CD4-positive, alpha-beta T cell treated with Interleukin-6 at 100 ng/mL for 8 hours (primary cell): ENCODE data around the gene RAB27B.

Experiments used
- DNase-seq: peaks from one replicate; pipeline ENCODE4 v3.0.0-alpha.2; 2020; ENCODE audit warnings: mixed read lengths, low spot score

The RAB27B gene

GRCh38 chr18:54867131-54867530, 38.9 kb downstream of the RAB27B start:
- DNase-seq = no peak

DNA sequence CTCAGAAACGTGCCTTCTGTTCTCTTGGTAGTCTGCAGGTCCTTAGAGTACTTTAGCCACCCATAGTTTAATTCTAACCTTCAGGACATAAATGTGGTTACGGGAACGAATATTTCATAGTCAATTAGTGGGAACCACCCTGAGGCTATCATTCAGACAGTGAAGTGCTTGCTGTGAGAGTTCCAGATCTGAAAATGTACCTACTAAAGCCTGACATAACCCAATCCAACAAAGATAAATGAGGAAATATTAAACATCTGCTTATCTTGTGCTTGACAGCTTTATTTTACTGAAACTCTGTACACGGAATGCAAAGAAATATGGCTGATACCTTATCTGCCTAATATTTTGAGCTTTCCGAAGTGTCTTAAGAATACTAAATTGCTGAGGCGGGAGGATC, 43.0 kb downstream of the RAB27B start:
- no peak for DNase-seq

GRCh38 chr18:54872681-54873080, 44.4 kb downstream of the RAB27B start:
- DNase-seq = no peak

- no peak for DNase-seq
Measured at GRCh38 chr18:54873884-54874255, 45.6 kb downstream of the RAB27B start.

DNA sequence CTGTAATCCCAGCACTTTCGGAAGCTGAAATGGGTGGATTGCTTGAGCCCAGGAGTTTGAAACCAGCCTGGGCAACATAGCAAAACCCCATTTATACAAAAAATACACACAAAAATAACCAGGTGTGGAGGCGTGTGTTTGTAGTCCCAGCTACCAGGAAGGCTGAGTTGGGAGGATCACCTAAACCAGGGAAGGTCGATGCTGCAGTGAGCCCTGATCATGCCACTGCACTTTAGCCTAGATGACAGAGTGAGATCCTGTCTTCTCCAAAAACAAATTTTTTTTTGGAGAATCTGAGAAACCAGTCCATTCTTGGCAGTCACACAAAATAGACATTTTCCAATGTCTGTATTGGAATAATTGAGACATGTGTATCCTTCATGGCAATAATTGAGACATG, 46.8 kb downstream of the RAB27B start:
- no peak for DNase-seq

DNA sequence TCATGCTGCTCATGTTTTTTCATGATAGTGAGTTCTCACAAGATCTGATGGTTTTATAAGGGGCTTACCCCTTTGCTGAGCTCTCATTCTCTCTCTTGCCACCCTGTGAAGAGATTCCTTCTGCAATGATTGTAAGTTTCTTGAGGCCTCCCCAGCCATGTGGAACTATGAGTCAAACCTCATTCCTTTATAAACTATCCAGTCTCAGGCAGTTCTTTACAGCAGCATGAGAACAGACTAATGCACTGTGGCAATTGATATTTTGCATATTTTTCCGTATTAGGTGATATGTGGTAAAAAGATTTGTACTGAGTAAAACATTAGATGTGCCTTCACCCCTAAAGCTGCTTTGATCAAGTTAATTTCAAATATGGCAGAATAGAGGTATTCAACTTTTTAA, 48.8 kb downstream of the RAB27B start:
- no peak for DNase-seq

GRCh38 chr18:54878159-54878622, 49.9 kb downstream of the RAB27B start:
- DNase-seq = no peak

DNA sequence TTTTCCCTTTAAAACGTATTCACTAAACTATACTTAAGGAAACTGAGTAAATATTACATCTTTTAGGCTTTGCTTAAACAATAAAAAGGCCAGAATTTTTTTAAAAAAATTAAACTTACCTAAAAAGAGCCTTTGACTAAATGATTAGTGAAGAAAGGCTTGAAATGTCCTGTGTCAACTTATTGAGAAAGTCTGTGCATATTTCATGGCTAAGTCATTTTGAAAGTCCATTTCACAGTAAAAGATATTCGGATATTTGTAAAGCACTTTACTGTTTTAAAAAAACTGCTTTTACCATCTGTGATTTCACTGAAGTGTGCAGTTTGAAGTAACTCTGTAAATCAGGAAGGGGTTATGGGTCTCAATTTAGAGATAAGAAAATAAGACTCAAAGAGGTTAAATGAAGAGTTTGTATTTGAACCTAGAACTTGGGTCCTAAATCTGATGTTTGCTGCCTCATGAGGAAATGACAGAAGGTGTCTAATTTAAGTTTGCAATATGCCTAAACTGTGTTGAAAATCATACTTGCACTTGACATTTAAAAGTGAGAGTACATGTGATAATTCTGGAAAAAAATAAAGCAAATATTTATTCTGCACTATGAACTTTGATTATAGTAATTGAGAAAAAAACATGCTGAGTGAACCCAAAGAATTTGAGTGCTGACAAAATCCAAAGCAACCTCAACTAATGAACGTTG, 50.5 kb downstream of the RAB27B start:
- DNase-seq = no peak

DNA sequence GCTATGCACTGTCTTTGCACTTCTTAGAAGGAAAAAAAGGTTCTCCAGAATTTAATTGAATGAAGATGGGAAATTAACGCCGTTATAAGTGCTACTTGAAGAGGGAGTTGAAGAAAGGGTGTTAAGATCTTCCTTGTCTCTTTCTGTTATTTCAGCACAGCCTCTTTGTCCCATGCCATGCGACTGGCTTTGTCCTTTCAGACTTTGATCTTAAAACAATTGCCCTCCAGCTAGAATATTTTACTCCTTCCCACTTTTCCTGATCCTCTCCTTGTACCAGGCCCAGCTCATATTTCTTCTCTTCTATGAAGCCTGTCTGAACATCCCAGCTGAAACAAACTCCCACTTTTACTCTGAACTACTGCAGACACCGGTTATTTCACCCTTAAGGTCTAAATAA, 51.4 kb downstream of the RAB27B start:
- no peak for DNase-seq

DNA sequence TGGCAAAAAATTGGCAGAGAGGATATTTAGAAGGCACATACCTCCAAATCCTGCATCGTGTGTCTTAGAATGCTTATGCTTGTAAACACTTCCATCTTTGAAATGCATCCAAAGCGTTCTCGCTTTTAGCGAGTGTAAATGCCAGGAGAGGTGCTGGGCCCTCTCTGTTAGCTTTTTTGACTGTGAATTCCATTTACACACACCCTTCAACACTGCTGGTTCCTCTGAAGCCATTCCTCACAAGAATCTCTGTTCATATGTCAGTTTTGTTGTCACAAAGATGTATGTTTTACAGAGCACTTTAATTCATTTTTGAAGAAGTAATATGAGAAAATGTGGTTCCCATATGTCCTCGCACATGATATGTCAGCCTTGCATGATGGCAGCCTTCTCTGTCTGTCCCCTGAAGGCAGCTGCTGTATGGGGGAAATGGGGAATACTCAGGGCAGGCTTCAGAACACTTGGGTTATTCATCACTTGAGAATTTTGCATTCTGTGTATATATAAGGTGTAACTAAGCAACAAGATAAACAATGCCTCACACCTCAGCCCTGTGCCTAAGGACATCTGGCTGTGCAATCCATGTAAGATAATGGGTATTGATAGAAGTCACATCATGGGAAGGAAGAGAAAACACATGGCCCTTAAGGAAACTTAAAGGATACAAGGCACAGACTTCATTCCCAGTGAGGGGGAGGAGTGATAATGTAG, 52.3 kb downstream of the RAB27B start:
- DNase-seq = no peak

GRCh38 chr18:54881229-54881768, 53.0 kb downstream of the RAB27B start:
- DNase-seq = no peak

DNA sequence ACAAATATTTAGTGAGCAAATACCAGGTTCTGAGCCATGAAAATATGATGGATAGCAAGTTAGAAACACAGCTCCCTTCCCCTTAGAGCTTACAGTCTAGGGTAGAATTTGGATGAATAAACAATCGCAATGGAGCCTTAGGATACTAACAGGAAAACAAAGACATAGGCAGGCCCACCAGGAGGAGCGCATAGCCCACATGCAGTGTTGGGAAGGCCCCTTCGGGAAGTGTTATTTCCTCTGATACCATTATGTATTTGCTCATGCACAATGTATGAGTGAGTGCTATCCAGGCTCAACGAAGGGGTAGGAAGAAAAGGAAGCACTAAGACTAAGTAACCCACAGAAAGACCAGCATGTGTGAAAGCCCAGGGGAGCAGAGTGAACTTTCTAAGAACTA, 54.0 kb downstream of the RAB27B start:
- no peak for DNase-seq

GRCh38 chr18:54883816-54884604, 55.7 kb downstream of the RAB27B start:
- no peak for DNase-seq

DNA sequence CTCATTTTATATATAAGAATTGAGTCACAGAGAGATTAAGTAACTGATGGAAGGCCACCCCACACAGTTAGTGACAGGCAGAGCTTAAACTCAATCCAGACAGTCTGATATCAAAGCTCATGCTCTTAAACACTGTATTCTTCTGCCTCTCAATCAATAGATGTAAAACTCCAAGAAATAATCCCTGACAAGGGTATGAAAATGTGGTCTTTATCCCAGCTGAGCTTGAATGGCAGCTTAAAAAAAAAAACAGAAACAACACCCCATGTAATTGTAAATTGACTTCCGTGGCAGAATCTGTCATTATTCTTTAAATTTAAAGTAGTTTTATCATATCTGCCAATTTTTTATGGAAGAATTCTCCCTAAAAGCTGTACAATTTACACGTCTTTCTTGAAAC, 60.1 kb downstream of the RAB27B start:
- DNase-seq = no peak

- DNase-seq = no peak
Measured at GRCh38 chr18:54888933-54889332, 60.7 kb downstream of the RAB27B start.

- no peak for DNase-seq
Measured at GRCh38 chr18:54899500-54899899, 71.2 kb downstream of the RAB27B start.

GRCh38 chr18:54900290-54900689, 72.0 kb downstream of the RAB27B start:
- DNase-seq = no peak

- no peak for DNase-seq
Measured at GRCh38 chr18:54904581-54904980, 76.3 kb downstream of the RAB27B start.

DNA sequence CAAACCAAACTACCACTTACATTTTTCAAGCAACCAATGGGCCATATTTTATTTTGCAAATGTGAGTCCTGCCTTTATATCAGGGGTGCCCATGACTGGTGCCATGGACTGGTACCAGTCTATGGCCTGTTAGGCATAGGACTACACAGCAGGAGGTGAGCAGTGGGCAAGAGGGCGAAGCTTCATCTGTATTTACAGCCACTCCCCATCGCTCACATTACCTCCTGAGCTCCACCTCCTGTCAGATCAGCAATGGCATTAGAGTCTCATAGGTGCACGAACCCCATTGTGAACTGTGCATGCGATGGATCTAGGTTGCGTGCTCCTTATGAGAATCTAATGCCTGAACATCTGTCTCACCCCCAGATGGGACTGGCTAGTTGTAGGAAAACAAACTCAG, 77.4 kb downstream of the RAB27B start:
- no peak for DNase-seq

DNA sequence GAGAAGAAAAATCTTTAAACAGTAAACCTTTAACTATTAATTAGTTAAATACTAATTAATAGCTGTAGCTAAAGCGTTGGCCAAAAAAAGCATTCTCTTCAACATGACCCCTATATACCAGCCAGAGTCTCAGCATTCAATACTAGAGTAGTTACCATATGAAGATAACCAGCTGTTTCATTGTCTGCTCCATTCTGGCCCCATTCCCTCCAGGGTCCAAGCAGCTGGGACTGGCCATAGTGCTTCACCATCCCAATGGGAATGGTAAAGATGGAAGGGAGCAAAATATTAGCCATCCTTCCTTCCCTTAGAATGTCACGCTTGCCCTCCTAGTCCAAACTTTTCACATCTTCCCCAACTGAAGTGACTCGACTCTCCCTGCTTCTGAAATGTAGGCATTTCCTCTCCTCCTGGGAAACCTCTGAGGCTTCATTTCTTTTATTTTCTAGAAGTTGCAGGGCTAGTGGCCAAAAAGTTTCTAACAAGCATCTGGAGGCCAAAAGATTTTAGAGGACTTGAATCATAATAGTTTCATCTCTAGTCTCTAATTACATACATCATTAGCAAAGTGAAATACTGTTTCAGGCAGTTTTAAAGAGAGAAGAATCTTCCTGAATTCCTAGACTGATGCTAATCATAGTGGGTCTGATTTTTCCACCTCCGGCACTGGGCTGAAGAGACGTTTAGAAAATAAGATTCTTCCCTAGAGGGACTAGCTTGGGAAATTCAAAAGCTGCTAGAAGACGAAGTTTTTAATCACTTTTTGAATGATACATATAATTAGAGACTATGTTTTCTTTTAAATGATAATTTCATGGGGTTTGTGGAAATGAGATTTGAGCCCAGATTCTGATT, 78.3 kb downstream of the RAB27B start:
- DNase-seq = no peak

DNA sequence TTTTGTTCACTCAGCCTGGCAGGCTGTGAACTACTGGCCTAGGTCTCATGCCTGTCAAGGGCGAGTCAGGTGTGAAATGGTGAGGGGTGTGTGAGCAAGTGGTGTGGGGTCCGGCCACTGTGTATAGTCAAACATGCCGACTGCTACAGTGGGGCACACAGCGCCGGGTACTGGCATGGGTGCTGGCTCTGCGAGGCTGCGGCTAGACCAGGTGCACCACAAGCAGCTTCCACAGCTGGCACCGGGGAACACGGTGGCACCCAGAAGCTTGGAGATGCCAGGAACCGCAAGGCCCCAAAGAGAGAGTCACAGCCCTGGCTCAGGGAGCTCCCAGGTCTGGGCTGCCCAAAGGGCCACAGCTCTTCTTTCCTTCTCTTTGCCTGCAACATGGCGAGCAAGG, 81.3 kb downstream of the RAB27B start:
- DNase-seq = no peak
